T-helper 1 cell treated with Interleukin-12 subunit alpha and Interleukin-12 subunit beta and Interleukin-4 antibody, amounts not matched to agents 30 ng/mL and 1 ng/mL, for 36 hours (primary cell): ENCODE data around the gene UBE2L6. TPM values are rescaled to one million over a fixed set of nuclear protein-coding genes. Genes with fewer than 3 reads are reported as not detected.
"Not testable (repeated sequence)": the region's sequence is repeated elsewhere in the genome, so short reads cannot be mapped to it uniquely, and the experiment has no call there.

ENCODE experiments used
- intact Hi-C: fragments of 100-400 bp; cut with micrococcal nuclease; formaldehyde crosslinking; loops from one replicate; pipeline ENCODE4 v1.15.1; 2024
- total RNA-seq: library from RNA; stranded (reverse); gene quantifications from 2 replicates; pipeline ENCODE4 v1.2.3, GENCODE V29; 2022

Gene UBE2L6
- total RNA-seq, 1 donor from 2014 or later, result 270 TPM

GRCh38 chr11:57566905-57567514, 462 bp downstream of the UBE2L6 start:
- intact Hi-C loops, result loop anchor here (1.0 to 5.0 kb wide), 14 partner anchors 37 to 1576 kb away; partner anchors contain the start of genes CLP1, FAM111A, FAM111B and MED19

- intact Hi-C loops, result loop anchor here (1.0 to 5.0 kb wide), 13 partner anchors 36 to 1577 kb away; partner anchors contain the start of genes CLP1, FAM111A, FAM111B and MED19
Measured at GRCh38 chr11:57566005-57566904, 1.2 kb downstream of the UBE2L6 start.

- intact Hi-C loops, result no loop called here
Measured at GRCh38 chr11:57562596-57562995, 4.9 kb downstream of the UBE2L6 start.

DNA sequence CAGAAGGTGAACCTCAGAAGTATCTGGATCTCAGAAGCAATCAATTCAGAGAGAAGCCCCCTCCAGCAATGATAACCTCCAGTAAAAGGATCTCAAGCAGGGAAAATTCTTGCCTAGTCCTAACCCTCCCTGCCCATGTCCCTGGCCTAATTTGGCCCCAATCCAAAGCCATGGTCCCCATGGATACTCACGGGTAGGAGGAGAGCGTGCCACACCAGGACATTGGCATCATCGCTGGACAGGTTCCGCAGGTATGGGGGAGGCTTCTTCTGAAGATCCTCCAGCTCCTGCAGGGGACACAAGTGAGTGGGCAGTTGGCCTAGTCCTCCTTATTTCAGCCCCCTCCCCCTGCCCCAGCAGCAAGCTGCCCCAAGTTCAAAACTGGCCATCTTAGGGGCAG, 7.3 kb downstream of the UBE2L6 start:
- intact Hi-C loops, result no loop called here

GRCh38 chr11:57556041-57556440, 11.4 kb downstream of the UBE2L6 start:
- intact Hi-C loops, result no loop called here

- intact Hi-C loops, result no loop called here
Measured at GRCh38 chr11:57555393-57555792, 12.1 kb downstream of the UBE2L6 start.

DNA sequence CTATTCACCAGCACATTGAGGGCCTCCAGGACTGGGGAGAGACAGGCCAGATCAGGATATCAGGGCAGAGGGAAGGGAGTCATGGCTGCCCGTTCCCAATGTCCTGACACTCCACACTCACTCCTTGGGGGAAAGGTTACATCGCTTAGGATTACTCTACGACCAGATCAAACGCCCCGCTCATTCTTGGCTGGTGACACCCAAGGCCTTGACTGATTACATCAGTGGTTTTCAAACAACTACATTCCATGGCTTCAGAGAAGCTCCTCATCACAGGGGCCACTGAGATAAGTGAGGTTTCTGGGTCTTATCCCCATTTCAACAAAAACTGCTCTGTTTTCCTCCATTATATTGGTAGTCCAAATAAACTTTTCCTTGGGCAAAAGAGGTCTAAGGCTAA, 15.0 kb downstream of the UBE2L6 start:
- intact Hi-C loops, result no loop called here

GRCh38 chr11:57551941-57552340, 15.5 kb downstream of the UBE2L6 start:
- intact Hi-C loops, result no loop called here

- intact Hi-C loops, result no loop called here
Measured at GRCh38 chr11:57549983-57550382, 17.5 kb downstream of the UBE2L6 start.

GRCh38 chr11:57547854-57548377, 19.6 kb downstream of the UBE2L6 start:
- intact Hi-C loops, result no loop called here

DNA sequence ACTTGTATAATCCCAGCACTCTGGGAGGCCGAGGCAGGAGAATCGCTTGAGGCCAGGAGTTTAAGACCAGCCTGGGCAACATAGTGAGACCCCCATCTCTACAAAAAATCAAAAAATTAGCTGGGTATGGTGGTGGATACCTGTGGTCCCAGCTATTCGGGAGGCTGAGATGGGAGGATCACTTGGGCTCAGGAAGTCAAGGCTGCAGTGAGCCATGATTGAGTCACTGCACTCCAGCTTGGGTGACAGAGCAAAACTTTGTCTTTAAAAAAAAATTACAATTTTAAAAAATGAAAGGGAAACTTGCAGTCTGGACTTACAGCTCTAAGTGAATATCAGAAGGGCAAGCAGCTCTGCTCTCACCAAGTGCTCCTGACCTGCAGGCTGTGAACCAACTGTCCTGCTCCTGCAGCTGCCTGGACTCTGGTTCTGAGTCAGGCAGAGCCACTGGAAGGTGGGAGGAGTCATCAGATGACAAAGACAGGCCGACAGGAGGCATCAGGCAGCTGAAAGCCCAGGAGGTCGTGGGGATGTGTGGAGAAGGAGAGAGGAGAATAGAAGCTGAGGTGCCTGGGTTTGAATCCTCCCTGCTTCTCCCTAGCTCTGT, 20.5 kb downstream of the UBE2L6 start:
- intact Hi-C loops, result no loop called here

DNA sequence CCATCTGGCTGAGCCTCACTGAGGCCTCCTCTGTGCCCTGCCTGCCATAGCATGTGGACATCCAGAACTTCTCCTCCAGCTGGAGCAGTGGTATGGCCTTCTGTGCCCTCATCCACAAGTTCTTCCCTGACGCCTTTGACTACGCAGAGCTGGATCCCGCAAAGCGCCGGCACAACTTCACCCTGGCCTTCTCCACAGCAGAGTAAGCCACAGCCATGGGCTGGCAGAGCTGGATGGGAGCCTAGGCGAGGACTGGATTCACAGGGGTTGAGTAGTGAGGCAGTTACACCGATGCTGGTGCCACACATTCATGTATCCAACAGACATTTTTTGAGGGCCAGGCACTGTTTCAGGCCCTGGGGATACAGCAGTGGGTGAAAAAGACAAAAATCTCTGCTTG, 21.0 kb downstream of the UBE2L6 start:
- intact Hi-C loops, result no loop called here

GRCh38 chr11:57545883-57546282, 21.6 kb downstream of the UBE2L6 start:
- intact Hi-C loops, result no loop called here

GRCh38 chr11:57544566-57544965, 22.9 kb downstream of the UBE2L6 start:
- intact Hi-C loops, result no loop called here

GRCh38 chr11:57543593-57543992, 23.9 kb downstream of the UBE2L6 start:
- intact Hi-C loops, result no loop called here

DNA sequence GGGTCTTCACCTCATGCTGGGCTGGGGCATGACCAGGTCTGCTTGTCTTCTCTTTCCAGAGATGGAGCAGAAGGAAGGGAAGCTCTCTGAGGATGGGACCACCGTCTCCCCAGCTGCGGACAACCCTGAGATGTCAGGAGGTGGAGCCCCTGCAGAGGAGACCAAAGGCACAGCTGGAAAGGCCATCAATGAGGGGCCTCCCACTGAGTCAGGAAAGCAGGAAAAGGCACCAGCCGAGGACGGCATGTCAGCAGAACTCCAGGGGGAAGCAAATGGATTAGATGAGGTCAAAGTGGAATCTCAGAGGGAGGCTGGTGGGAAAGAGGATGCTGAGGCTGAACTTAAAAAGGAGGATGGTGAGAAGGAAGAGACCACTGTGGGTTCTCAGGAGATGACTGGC, 24.9 kb downstream of the UBE2L6 start:
- intact Hi-C loops, result no loop called here

DNA sequence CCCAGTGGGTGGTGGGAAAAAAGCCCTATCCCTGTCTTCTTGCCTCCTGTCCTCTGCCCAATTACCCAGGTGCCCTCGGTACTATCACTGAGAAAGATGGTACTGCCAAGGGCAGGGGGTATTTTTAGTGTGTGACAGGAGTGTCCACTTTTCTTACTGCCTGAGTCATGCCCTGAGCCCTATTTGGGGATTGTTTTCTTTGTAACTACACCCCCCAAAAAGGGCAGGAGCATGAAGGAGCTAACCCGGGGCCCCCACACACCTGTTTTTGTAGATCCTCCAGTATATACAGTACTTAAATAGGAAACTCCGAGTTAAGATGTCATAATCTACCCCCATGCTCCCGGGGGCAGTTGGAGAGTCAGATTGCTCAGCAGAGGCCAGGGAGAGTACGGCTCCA, 26.3 kb downstream of the UBE2L6 start:
- intact Hi-C loops, result no loop called here

- intact Hi-C loops, result no loop called here
Measured at GRCh38 chr11:57539342-57539741, 28.1 kb downstream of the UBE2L6 start.

DNA sequence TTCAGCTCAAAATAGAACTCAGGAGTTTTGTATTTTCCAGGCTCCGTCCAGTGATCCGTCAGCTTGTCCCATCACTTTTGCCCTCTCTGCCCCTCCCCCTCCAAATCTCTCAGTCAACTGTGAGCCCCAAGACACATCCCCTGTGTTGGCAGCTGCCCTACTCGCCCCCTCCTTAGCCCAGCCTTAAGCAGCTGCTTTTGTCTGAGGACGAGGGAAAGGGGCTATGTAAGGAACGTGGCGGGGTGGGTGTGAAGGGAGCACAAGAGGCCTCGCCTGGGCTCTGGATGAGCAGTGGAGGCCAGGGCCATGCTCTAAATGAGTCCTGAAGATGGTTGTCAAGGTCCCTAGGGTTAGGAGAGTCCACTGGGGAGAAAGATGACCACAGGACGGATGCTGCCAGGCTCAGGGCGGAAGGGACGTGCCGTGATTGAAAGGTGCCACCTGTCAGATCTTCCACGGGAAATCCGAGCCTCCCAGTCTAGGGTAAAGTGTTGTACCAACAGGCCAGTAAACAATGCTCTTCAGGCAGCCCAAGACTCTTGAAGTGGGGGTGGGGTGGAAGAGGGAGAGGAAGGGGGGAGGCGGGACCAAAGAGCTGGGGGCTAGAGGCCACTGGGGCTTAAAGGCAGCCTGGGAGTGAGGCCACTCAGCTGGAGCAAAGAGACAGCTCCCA, 30.4 kb downstream of the UBE2L6 start, which contains the start of gene SMTNL1:
Gene SMTNL1, plus strand, starts transcription at position 649 of the 673 bp plus-strand sequence. CDS start 5,048 bp downstream, outside the sequence.
- intact Hi-C loops, result no loop called here

DNA sequence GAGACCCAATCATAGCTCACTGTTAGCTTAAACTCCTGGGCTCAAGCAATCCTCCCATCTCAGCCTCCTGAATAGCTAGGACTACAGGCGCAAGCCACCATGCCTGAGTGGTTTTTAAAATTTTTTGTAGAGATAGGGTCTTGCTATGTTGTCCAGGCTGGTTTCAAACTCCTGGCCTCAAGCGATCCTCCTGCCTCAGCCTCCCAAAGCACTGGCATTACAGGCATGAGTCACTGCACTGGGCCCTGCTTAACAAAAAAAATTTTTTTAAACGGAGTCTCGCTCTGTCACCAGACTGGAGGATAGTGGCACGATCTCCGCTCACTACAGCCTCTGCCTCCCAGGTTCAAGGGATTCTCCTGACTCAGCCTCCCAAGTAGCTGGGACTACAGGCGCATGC, 33.0 kb downstream of the UBE2L6 start:
- intact Hi-C loops, result not testable (repeated sequence)
